ENCODE data around the gene TRMT1. TPM values are rescaled to one million over a fixed set of nuclear protein-coding genes. Genes with fewer than 3 reads are reported as not detected.

The TRMT1 gene
- total RNA-seq, 1 experiment from 2014 or later, result 52.0 TPM

GRCh38 chr19:13098277-13099072 is 18.1 kb downstream of the TRMT1 start:
- POLR2A ChIA-PET, result no interaction called here
- DNase-seq (ENCODE audit: low read depth, low spot score) (no peak), ATAC-seq (no peak)
- H3K27ac ChIP-seq (ENCODE audit: low read length), result no peak overlapping the region
- H3K9me3 ChIP-seq (ENCODE audit: control insufficient read depth, insufficient read depth, low read depth, low read length), result no peaks in the 10 kb centered on the region
- CTCF ChIA-PET, result no interaction called here
- no peak overlapping the region for H3K4me3 ChIP-seq (ENCODE audit: low read depth in 2 of 2, low read length in 2 of 2)
- no TSS peak for BruUV-seq (replicated peaks)
- in situ Hi-C loops (cut with HindIII; ENCODE audit: low pct_unique_long_range_greater_than_20kb, low sequenced_read_pairs) (no loop called here), intact Hi-C loops (cut with micrococcal nuclease; ENCODE audit: unreplicated experiment) (loop anchor here (10.0 kb wide), 1 partner anchor 64 kb away; no protein-coding TSS in a partner anchor)
- H3K4me1 ChIP-seq (ENCODE audit: control insufficient read depth, insufficient read depth, low read length), result peaks cover 40% of the 10 kb centered on the region
- no peaks in the 10 kb centered on the region for H3K27me3 ChIP-seq (ENCODE audit: control insufficient read depth, insufficient read depth, low read length)
- no peaks in the 10 kb centered on the region for H3K36me3 ChIP-seq (ENCODE audit: control insufficient read depth, insufficient read depth, low read length)
- TF ChIP-seq CTCF (IDR thresholded peaks at IDR 0.05), result no peak

GRCh38 chr19:13097463-13098258 is 18.9 kb downstream of the TRMT1 start:
- Histone ChIP-seq H3K9me3 (ENCODE audit: control insufficient read depth, insufficient read depth, low read depth, low read length) (no peaks in the 10 kb centered on the region), H3K27ac (ENCODE audit: low read length) (no peak overlapping the region; the same call in 1 of the 2 replicates), H3K27me3 (ENCODE audit: control insufficient read depth, insufficient read depth, low read length) (no peaks in the 10 kb centered on the region), H3K36me3 (ENCODE audit: control insufficient read depth, insufficient read depth, low read length) (no peaks in the 10 kb centered on the region), H3K4me1 (ENCODE audit: control insufficient read depth, insufficient read depth, low read length) (peaks cover 40% of the 10 kb centered on the region), H3K4me3 (ENCODE audit: low read depth in 2 of 2, low read length in 2 of 2) (no peak overlapping the region)
- DNase-seq (ENCODE audit: low read depth, low spot score) (no peak), ATAC-seq (no peak)
- TF ChIP-seq POLR2AphosphoS5 (IDR thresholded peaks at IDR 0.05; ENCODE audit: low read depth, low read length) (no peak), SIN3A (IDR thresholded peaks at IDR 0.05; ENCODE audit: borderline replicate concordance, insufficient read depth, low read depth, low read length) (no peak), CTCF (IDR thresholded peaks at IDR 0.05) (no peak), TCF7L2 (IDR thresholded peaks at IDR 0.05; ENCODE audit: low read depth, low read length) (no peak), REST (IDR thresholded peaks at IDR 0.05; ENCODE audit: insufficient read depth in 1 of 2, low read depth in 2 of 2, low read length in 1 of 2) (no peak)
- intact Hi-C loops (cut with micrococcal nuclease; ENCODE audit: unreplicated experiment), result loop anchor here (10.0 kb wide), 1 partner anchor 63 kb away; no protein-coding TSS in a partner anchor
- ChIA-PET CTCF (no interaction called here), POLR2A (no interaction called here)
- BruUV-seq (replicated peaks), result no TSS peak
- in situ Hi-C loops (cut with HindIII; ENCODE audit: low pct_unique_long_range_greater_than_20kb, low sequenced_read_pairs), result no loop called here

Data from Panc1 (cell line).